HG02588 (cell line): ENCODE results near the gene SNX13.
"Not testable (repeated sequence)": the region's sequence is repeated elsewhere in the genome, so short reads cannot be mapped to it uniquely, and the experiment has no call there.

Source experiments
- ATAC-seq: cut with Tn5 transposase; IDR thresholded peaks from one replicate; pipeline ENCODE4 v1.9.1; 2021; ENCODE audit warnings: mild to moderate bottlenecking, moderate library complexity; ENCODE audit not compliant: unreplicated experiment

Gene SNX13

GRCh38 chr7:17915796-17916195 lies 24.5 kb downstream of the SNX13 start:
- no peak for ATAC-seq

GRCh38 chr7:17915168-17915567 lies 25.1 kb downstream of the SNX13 start:
- no peak for ATAC-seq

- ATAC-seq: no peak
Observed at GRCh38 chr7:17913250-17913649, 27.0 kb downstream of the SNX13 start.

GRCh38 chr7:17912536-17913235 lies 27.6 kb downstream of the SNX13 start:
- ATAC-seq: no peak

- no peak for ATAC-seq
Observed at GRCh38 chr7:17912050-17912449, 28.2 kb downstream of the SNX13 start.

GRCh38 chr7:17910377-17910776 lies 29.9 kb downstream of the SNX13 start:
- no peak for ATAC-seq

GRCh38 chr7:17909310-17909709 lies 31.0 kb downstream of the SNX13 start:
- not testable (repeated sequence) for ATAC-seq

- ATAC-seq: no peak
Observed at GRCh38 chr7:17907014-17907413, 33.3 kb downstream of the SNX13 start.

GRCh38 chr7:17903337-17903736 lies 37.0 kb downstream of the SNX13 start:
- ATAC-seq: no peak

- no peak for ATAC-seq
Observed at GRCh38 chr7:17902599-17902998, 37.7 kb downstream of the SNX13 start.

GRCh38 chr7:17900464-17900863 lies 39.8 kb downstream of the SNX13 start:
- ATAC-seq: no peak

- no peak for ATAC-seq
Observed at GRCh38 chr7:17898111-17898510, 42.2 kb downstream of the SNX13 start.

- no peak for ATAC-seq
Observed at GRCh38 chr7:17887286-17887685, 53.0 kb downstream of the SNX13 start.

GRCh38 chr7:17882685-17883084 lies 57.6 kb downstream of the SNX13 start:
- ATAC-seq: no peak

- no peak for ATAC-seq
Observed at GRCh38 chr7:17879075-17879661, 61.1 kb downstream of the SNX13 start.

GRCh38 chr7:17878627-17879026 lies 61.7 kb downstream of the SNX13 start:
- no peak for ATAC-seq

GRCh38 chr7:17871815-17872533 lies 68.3 kb downstream of the SNX13 start:
- ATAC-seq: no peak

GRCh38 chr7:17870406-17870805 lies 69.9 kb downstream of the SNX13 start:
- ATAC-seq: no peak

GRCh38 chr7:17863809-17864143 lies 76.5 kb downstream of the SNX13 start:
- ATAC-seq: no peak

- ATAC-seq: no peak
Observed at GRCh38 chr7:17863095-17863808, 77.0 kb downstream of the SNX13 start.

GRCh38 chr7:17856251-17856650 lies 84.0 kb downstream of the SNX13 start:
- ATAC-seq: no peak

- ATAC-seq: no peak
Observed at GRCh38 chr7:17855202-17855601, 85.1 kb downstream of the SNX13 start.
